ENCODE data around the gene SEC31B.

DNA sequence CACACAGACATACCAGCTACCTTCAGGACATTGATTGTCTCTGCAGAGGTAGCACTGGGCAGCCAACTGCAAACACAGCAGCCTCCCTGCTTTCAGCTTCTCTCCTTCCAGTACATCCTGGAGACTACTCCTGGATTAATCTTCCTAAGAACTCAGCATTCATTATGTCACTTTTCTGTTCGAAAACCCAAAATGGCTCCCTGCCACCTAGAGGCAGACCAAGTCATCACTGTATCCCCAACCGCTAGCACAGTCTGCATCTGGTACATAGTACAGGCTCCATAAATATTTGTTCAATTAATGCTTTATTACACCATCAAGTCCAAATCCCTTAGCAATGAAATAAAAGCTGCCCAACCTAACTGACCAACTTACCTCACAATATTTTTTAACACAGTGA is 5.0 kb upstream of the SEC31B start:
- TF ChIP-seq, protein P1, sequence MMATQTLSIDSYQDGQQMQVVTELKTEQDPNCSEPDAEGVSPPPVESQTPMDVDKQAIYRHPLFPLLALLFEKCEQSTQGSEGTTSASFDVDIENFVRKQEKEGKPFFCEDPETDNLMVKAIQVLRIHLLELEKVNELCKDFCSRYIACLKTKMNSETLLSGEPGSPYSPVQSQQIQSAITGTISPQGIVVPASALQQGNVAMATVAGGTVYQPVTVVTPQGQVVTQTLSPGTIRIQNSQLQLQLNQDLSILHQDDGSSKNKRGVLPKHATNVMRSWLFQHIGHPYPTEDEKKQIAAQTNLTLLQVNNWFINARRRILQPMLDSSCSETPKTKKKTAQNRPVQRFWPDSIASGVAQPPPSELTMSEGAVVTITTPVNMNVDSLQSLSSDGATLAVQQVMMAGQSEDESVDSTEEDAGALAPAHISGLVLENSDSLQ (IDR thresholded peaks at IDR 0.05), result no peak
- TF ChIP-seq LEF1 (IDR thresholded peaks at IDR 0.05; ENCODE audit: borderline replicate concordance) (no peak), NFRKB (IDR thresholded peaks at IDR 0.05) (no peak), FOXK2 (IDR thresholded peaks at IDR 0.05) (no peak), FOXM1 (IDR thresholded peaks at IDR 0.05; ENCODE audit: borderline replicate concordance) (no peak), HDGF (IDR thresholded peaks at IDR 0.05; ENCODE audit: borderline replicate concordance) (no peak), SP1 (IDR thresholded peaks at IDR 0.05) (no peak), SUZ12 (IDR thresholded peaks at IDR 0.05) (no peak), ELF4 (IDR thresholded peaks at IDR 0.05) (no peak), FOXA1 (IDR thresholded peaks at IDR 0.05) (no peak), L3MBTL2 (conservative IDR thresholded peaks at IDR 0.05) (no peak), BHLHE40 (IDR thresholded peaks at IDR 0.05; ENCODE audit: borderline replicate concordance) (no peak)
